ENCODE results near the gene PPFIA4. TPM values are rescaled to one million over a fixed set of nuclear protein-coding genes. Genes with fewer than 3 reads are reported as not detected.

The PPFIA4 gene
- total RNA-seq, result 9.0 and 39.2 TPM in 2 replicates

GRCh38 chr1:203026031-203026665 lies at the start of gene PPFIA4:
TSS of gene PPFIA4 (plus strand) at chr1:203026491. CDS start at chr1:203039009, 12,518 bp downstream.

GRCh38 chr1:203006948-203007871 lies 19.1 kb upstream of the PPFIA4 start, which contains the start of gene TMEM183A:
TSS of gene TMEM183A (plus strand) at chr1:203007374. CDS start at chr1:203007466, 92 bp downstream.

GRCh38 chr1:203085528-203086406 lies 59.5 kb downstream of the PPFIA4 start, which contains the start of gene MYOG:
TSS of gene MYOG (minus strand) at chr1:203086012. CDS start at chr1:203085961, 51 bp downstream.

GRCh38 chr1:203127666-203128430 lies 101.6 kb downstream of the PPFIA4 start, which contains the start of gene ADORA1:
TSS of gene ADORA1 (plus strand) at chr1:203127726. CDS start at chr1:203128842, 1,116 bp downstream.

Other genes starting within 250 kb of the PPFIA4 start
- gene KDM5B, start 218.1 kb upstream of the PPFIA4 start, total RNA-seq, result 76.9 and 107 TPM in 2 replicates
- 0.56 TPM in 1 of 2 replicates, not detected in the other for gene PCAT6, start 215.5 kb upstream of the PPFIA4 start, total RNA-seq
- gene RABIF, start 137.3 kb upstream of the PPFIA4 start, total RNA-seq, result 2.8 and 5.6 TPM in 2 replicates
- gene KLHL12, start 99.3 kb upstream of the PPFIA4 start, total RNA-seq, result 32.4 and 38.1 TPM in 2 replicates
- gene ADIPOR1, start 68.2 kb upstream of the PPFIA4 start, total RNA-seq, result 131 and 140 TPM in 2 replicates
- gene CYB5R1, start 59.2 kb upstream of the PPFIA4 start, total RNA-seq, result 38.7 and 78.9 TPM in 2 replicates
- gene TMEM183A, start 19.1 kb upstream of the PPFIA4 start, total RNA-seq, result 110 and 123 TPM in 2 replicates
- gene MYOG, start 59.5 kb downstream of the PPFIA4 start, total RNA-seq, result not detected in 2 replicates
- gene ADORA1, start 101.2 kb downstream of the PPFIA4 start, total RNA-seq, result 0.38 and 2.0 TPM in 2 replicates
- not detected in 2 replicates for gene MYBPH, start 149.3 kb downstream of the PPFIA4 start, total RNA-seq
- gene CHI3L1, start 160.2 kb downstream of the PPFIA4 start, total RNA-seq, result 0.19 and 5.4 TPM in 2 replicates
- gene CHIT1, start 203.2 kb downstream of the PPFIA4 start, total RNA-seq, result not detected in 2 replicates

Data from regular cardiac myocyte (primary cell).